GM15510 (cell line): ENCODE data around the gene RFXANK.

Experiments used
- POLR2A ChIP-seq: IDR thresholded peaks from 3 replicates; pipeline ENCODE4 v1.6.1; 2011; ENCODE audit warnings: borderline replicate concordance; ENCODE audit not compliant: insufficient read length; ENCODE audit errors: extremely low read depth

Gene RFXANK

GRCh38 chr19:19192078-19192882 lies at the start of gene RFXANK, which contains the start of gene BORCS8:
RFXANK (plus strand) TSS chr19:19192258; CDS start chr19:19193947, 1,689 bp downstream.
BORCS8 (minus strand) TSS chr19:19192152; CDS start chr19:19192117, 35 bp downstream.
- peak; percentile 66 for TF ChIP-seq POLR2A

GRCh38 chr19:19142347-19142746 lies 49.7 kb upstream of the RFXANK start:
- TF ChIP-seq POLR2A: no peak

- TF ChIP-seq POLR2A: no peak
Observed at GRCh38 chr19:19145281-19145680, 46.8 kb upstream of the RFXANK start.

- TF ChIP-seq POLR2A: no peak
Observed at GRCh38 chr19:19145684-19146608, 46.1 kb upstream of the RFXANK start.

GRCh38 chr19:19146865-19147264 lies 45.2 kb upstream of the RFXANK start:
- no peak for TF ChIP-seq POLR2A

GRCh38 chr19:19147344-19147743 lies 44.7 kb upstream of the RFXANK start:
- TF ChIP-seq POLR2A: no peak

GRCh38 chr19:19149435-19149834 lies 42.6 kb upstream of the RFXANK start:
- no peak for TF ChIP-seq POLR2A

GRCh38 chr19:19151418-19151817 lies 40.6 kb upstream of the RFXANK start:
- no peak for TF ChIP-seq POLR2A

GRCh38 chr19:19152668-19153384 lies 39.2 kb upstream of the RFXANK start:
- TF ChIP-seq POLR2A: peak; percentile 18

GRCh38 chr19:19154768-19155494 lies 37.1 kb upstream of the RFXANK start:
- no peak for TF ChIP-seq POLR2A

GRCh38 chr19:19155495-19156219 lies 36.4 kb upstream of the RFXANK start:
- peak; percentile 44 for TF ChIP-seq POLR2A

- no peak for TF ChIP-seq POLR2A
Observed at GRCh38 chr19:19157808-19158207, 34.2 kb upstream of the RFXANK start.

GRCh38 chr19:19159534-19159933 lies 32.5 kb upstream of the RFXANK start:
- no peak for TF ChIP-seq POLR2A
